Loucy (cell line): Measurements from ENCODE around the gene GAGE13.

Experiments used
- CTCF ChIP-seq: fragments of 200-600 bp; sonication (generic); conservative IDR thresholded peaks from 2 replicates; pipeline ENCODE4 v1.5.1; 2014; ENCODE audit warnings: mild to moderate bottlenecking, antibody characterized with exemption, low read length
- EZH2phosphoT487 ChIP-seq: fragments of 200-600 bp; IDR thresholded peaks from 2 replicates; pipeline ENCODE4 v1.6.1; 2018; ENCODE audit warnings: antibody characterized with exemption, mild to moderate bottlenecking, moderate library complexity, borderline replicate concordance

GRCh38 chrX:49284212-49284611 lies 47.2 kb upstream of the GAGE13 start:
- no peak for TF ChIP-seq CTCF
- no peak for TF ChIP-seq EZH2phosphoT487
